Suprapubic skin (tissue), 4 donors: ENCODE measurements around the gene ENPP3.

ENCODE experiments used
- CTCF ChIP-seq, 2 donors: fragments of 200-600 bp in 1 of 2; fragments of 450-650 bp in 1 of 2; sonication (generic) in 1 of 2; IDR thresholded peaks; one replicate each; pipeline ENCODE4 v1.5.1; 2016 to 2019; ENCODE audit warnings: antibody characterized with exemption in 2 of 2, mild to moderate bottlenecking in 1 of 2, moderate library complexity in 1 of 2
- EP300 ChIP-seq: sonication (generic); formaldehyde crosslinking; IDR thresholded peaks from one replicate; pipeline ENCODE4 v1.6.1; 2017; ENCODE audit warnings: antibody characterized with exemption
- POLR2A ChIP-seq, 2 donors: fragments of 450-650 bp; IDR thresholded peaks; one replicate each; pipeline ENCODE4 v1.6.1; 2017; ENCODE audit warnings: antibody characterized with exemption in 2 of 2, mild to moderate bottlenecking in 2 of 2, moderate library complexity in 2 of 2
- POLR2AphosphoS5 ChIP-seq, 3 donors: sonication (generic); formaldehyde crosslinking; IDR thresholded peaks; one replicate each; pipeline ENCODE4 v1.6.1; 2017; ENCODE audit warnings: antibody characterized with exemption in 3 of 3

DNA sequence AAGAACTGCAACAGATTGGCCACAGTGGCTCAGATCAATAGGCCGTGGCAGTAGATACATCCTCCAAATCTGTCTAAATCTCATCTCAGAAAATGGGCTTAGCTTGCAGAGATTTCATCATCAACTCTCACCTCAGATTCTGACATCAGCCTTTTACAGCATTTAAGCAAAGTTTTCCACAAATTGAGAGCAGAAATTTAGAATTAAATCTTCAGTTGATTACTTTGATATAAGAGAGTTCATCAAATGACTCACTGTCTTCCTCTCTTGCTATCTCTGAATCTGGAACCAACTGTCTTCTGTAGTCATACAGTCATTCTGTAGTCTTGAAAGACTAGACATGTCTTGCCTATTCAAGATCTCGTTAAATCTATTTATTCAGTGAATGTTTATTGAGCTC is 118.9 kb downstream of the ENPP3 start:
- TF ChIP-seq CTCF (IDR thresholded peaks at IDR 0.05) (no peak), POLR2A (IDR thresholded peaks at IDR 0.05) (no peak), POLR2AphosphoS5 (IDR thresholded peaks at IDR 0.05) (no peak), EP300 (no peak)
